Breast epithelium (tissue), 3 donors: Measurements from ENCODE around the gene OTOG.

Experiments used
- POLR2AphosphoS5 ChIP-seq, 3 donors: sonication (generic); formaldehyde crosslinking; IDR thresholded peaks; one replicate each; pipeline ENCODE4 v1.6.1; 2017; ENCODE audit warnings: antibody characterized with exemption in 3 of 3
- TF ChIP-seq, protein P1 (sequence below), 3 donors: fragments of 450-650 bp; IDR thresholded peaks; one replicate each; pipeline ENCODE4 v1.5.1; 2016 to 2017; ENCODE audit warnings: antibody characterized with exemption in 3 of 3, mild to moderate bottlenecking in 3 of 3, moderate library complexity in 3 of 3

DNA sequence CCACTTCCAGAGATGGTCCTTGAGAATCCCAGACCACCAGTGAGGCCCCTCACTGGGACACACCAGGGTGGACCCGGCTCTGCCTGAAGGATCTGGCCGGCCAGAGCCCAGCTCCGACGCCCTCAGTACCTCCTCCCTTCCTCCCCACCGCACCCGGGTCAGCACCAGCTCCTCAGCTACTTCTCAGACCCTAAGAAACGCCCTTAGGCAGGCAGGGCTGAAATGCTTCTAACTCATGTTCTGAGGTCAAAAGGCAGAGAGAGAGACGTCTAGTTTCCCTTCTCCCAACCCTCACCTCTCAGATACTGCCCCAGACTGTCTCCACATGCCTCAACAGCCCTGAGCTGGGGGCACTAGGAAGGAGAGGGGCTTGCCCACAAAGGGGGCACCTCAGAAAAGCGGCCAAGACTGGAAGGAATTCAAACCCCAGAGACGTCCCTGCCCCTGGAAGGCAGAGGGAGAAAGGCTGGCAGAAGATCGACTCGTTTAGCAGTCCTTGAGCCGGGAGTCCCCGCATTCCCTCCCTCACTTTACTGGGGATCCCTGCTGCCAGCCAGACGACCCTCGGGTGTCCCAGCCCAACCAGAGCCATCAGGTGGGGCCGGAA lies 3.4 kb upstream of the OTOG start:
- TF ChIP-seq POLR2AphosphoS5 (IDR thresholded peaks at IDR 0.05) = no peak
- TF ChIP-seq, protein P1, sequence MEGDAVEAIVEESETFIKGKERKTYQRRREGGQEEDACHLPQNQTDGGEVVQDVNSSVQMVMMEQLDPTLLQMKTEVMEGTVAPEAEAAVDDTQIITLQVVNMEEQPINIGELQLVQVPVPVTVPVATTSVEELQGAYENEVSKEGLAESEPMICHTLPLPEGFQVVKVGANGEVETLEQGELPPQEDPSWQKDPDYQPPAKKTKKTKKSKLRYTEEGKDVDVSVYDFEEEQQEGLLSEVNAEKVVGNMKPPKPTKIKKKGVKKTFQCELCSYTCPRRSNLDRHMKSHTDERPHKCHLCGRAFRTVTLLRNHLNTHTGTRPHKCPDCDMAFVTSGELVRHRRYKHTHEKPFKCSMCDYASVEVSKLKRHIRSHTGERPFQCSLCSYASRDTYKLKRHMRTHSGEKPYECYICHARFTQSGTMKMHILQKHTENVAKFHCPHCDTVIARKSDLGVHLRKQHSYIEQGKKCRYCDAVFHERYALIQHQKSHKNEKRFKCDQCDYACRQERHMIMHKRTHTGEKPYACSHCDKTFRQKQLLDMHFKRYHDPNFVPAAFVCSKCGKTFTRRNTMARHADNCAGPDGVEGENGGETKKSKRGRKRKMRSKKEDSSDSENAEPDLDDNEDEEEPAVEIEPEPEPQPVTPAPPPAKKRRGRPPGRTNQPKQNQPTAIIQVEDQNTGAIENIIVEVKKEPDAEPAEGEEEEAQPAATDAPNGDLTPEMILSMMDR (IDR thresholded peaks at IDR 0.05) = no peak
